ENCODE measurements around the gene SLC16A3. TPM values are rescaled to one million over a fixed set of nuclear protein-coding genes. Genes with fewer than 3 reads are reported as not detected.

Gene SLC16A3
- total and polyA plus RNA-seq, 9 of the 15 experiments (the other 6 are each of a cell fraction or from before 2014, with no cell fraction given): 0.11 to 5.4 (median 1.2) TPM; not detected in 2

- Histone ChIP-seq H3K4me3 (no peak overlapping the region), H3K36me3 (ENCODE audit: control insufficient read depth, insufficient read depth, low read length) (peaks cover 47% of the 10 kb centered on the region), H2AFZ (ENCODE audit: low read depth, low read length) (no peak overlapping the region), H3K9ac (ENCODE audit: insufficient read depth in 1 of 2, low read depth in 2 of 2, low read length in 2 of 2) (peak overlapping the region in 1 of 2 experiments; percentile 18; a peak in 2 of 4 replicates), H3K79me2 (ENCODE audit: control insufficient read depth, insufficient read depth, low read length) (no peaks in the 10 kb centered on the region), H3K4me1 (replicated peaks in 1 of 2; ENCODE audit: control insufficient read depth in 2 of 2, insufficient read depth in 2 of 2, low read length in 2 of 2) (peaks cover 0 to 2% of the 10 kb centered on the region in 2 experiments; a peak in 1 of 5 replicates), H3K27ac (ENCODE audit: extremely low read depth, low read depth, low read length) (no peak overlapping the region), H4K20me1 (replicated peaks; ENCODE audit: control insufficient read depth, insufficient read depth, low read length) (no peaks in the 10 kb centered on the region), H3K27me3 (ENCODE audit: control insufficient read depth in 2 of 2, insufficient read depth in 2 of 2, low read length in 2 of 2) (no peaks in the 10 kb centered on the region), H3K9me3 (replicated peaks; ENCODE audit: control insufficient read depth, insufficient read depth, low read depth, low read length) (no peaks in the 10 kb centered on the region), H3K4me2 (ENCODE audit: insufficient read depth, low read length) (no peak overlapping the region), H3K9me1 (ENCODE audit: control insufficient read depth, insufficient read depth, low read length) (no peaks in the 10 kb centered on the region)
- ATAC-seq: no peak
- TF ChIP-seq CEBPZ (IDR thresholded peaks at IDR 0.05; ENCODE audit: borderline replicate concordance, low read depth, low read length): no peak
- TF ChIP-seq ZNF23 (CRISPR knock-in tag; IDR thresholded peaks at IDR 0.05): no peak
- no peak for TF ChIP-seq ZNF79 (CRISPR knock-in tag; IDR thresholded peaks at IDR 0.05; ENCODE audit: low read depth)
- TF ChIP-seq KAT8 (IDR thresholded peaks at IDR 0.05; ENCODE audit: low read depth): no peak
- no peak for TF ChIP-seq LCOR (CRISPR knock-in tag; IDR thresholded peaks at IDR 0.05)
- no peak for TF ChIP-seq COPS2 (conservative IDR thresholded peaks at IDR 0.05)
- TF ChIP-seq CBX1 (IDR thresholded peaks at IDR 0.05; ENCODE audit: low read depth): no peak
- TF ChIP-seq E2F5 (CRISPR knock-in tag; IDR thresholded peaks at IDR 0.05): no peak
- no peak for TF ChIP-seq CAMTA2 (CRISPR knock-in tag; conservative IDR thresholded peaks at IDR 0.05)
- TF ChIP-seq BHLHE40 (IDR thresholded peaks at IDR 0.05; ENCODE audit: low read length): no peak
- no peak for TF ChIP-seq NEUROD1 (IDR thresholded peaks at IDR 0.05; ENCODE audit: borderline replicate concordance, low read depth, low read length, partially characterized antibody)
- no peak for TF ChIP-seq ZZZ3 (IDR thresholded peaks at IDR 0.05)
- no peak for TF ChIP-seq ZNF280A (IDR thresholded peaks at IDR 0.05; ENCODE audit: low read depth, partially characterized antibody)
- TF ChIP-seq ZNF263 (CRISPR knock-in tag; IDR thresholded peaks at IDR 0.05; ENCODE audit: borderline replicate concordance): no peak
- TF ChIP-seq ARID3A (IDR thresholded peaks at IDR 0.05; ENCODE audit: borderline replicate concordance, low read depth, low read length): no peak
- POLR2A ChIA-PET: interaction anchor here (0.6 to 0.7 kb wide), 2 partner anchors 26 to 339 kb away, joined by 3 read pairs; no protein-coding TSS in a partner anchor
- no peak for DNase-seq (ENCODE audit: extremely low read depth in 1 of 4, low spot score in 3 of 4)
- CTCF ChIA-PET (ENCODE audit: low intra/inter-chr PET ratio): no interaction called here
- 93% methylated on average over 8 of the region's 10 CpGs for WGBS (ENCODE audit: insufficient coverage, low coverage, missing lambda C conversion rate)
- no peak for FAIRE-seq
- in situ Hi-C loops (cut with MboI): no loop called here
- intact Hi-C loops (cut with micrococcal nuclease): no loop called here
- no TSS peak for BruUV-seq (replicated peaks)
Observed at GRCh38 chr17:82179946-82180475, 48.8 kb upstream of the SLC16A3 start.
